Stimulated activated CD4-positive, alpha-beta T cell treated with anti-CD3 and anti-CD28 coated beads, Interleukin-12 subunit alpha, Interleukin-12 subunit beta, amount 100 ng/mL, for 48 hours (primary cell): ENCODE results near the gene RHD.
"Not testable (repeated sequence)": the region's sequence is repeated elsewhere in the genome, so short reads cannot be mapped to it uniquely, and the experiment has no call there.

Experiments used
- DNase-seq, 3 donors: peaks; one replicate each; pipeline ENCODE4 v3.0.0-alpha.2; 2020; ENCODE audit warnings: low read depth in 2 of 3, low spot score in 1 of 3

Gene RHD

GRCh38 chr1:25304936-25305335 is 32.6 kb downstream of the RHD start:
- DNase-seq, result not testable (repeated sequence)

- DNase-seq, result not testable (repeated sequence)
Measured at GRCh38 chr1:25308168-25308567, 35.9 kb downstream of the RHD start.

GRCh38 chr1:25309085-25309484 is 36.8 kb downstream of the RHD start:
- DNase-seq, result not testable (repeated sequence)

GRCh38 chr1:25309486-25309885 is 37.2 kb downstream of the RHD start:
- not testable (repeated sequence) for DNase-seq

- DNase-seq, result not testable (repeated sequence)
Measured at GRCh38 chr1:25312806-25313470, 40.6 kb downstream of the RHD start.

GRCh38 chr1:25320314-25320938 is 48.1 kb downstream of the RHD start:
- not testable (repeated sequence) for DNase-seq

- DNase-seq, result not testable (repeated sequence)
Measured at GRCh38 chr1:25322127-25322526, 49.8 kb downstream of the RHD start.

GRCh38 chr1:25324407-25324806 is 52.1 kb downstream of the RHD start:
- not testable (repeated sequence) for DNase-seq

GRCh38 chr1:25327864-25328790 is 55.8 kb downstream of the RHD start:
- not testable (repeated sequence) for DNase-seq

GRCh38 chr1:25328791-25329185 is 56.5 kb downstream of the RHD start:
- not testable (repeated sequence) for DNase-seq

- DNase-seq, result not testable (repeated sequence)
Measured at GRCh38 chr1:25329336-25329735, 57.0 kb downstream of the RHD start.

- DNase-seq, result not testable (repeated sequence)
Measured at GRCh38 chr1:25329950-25330349, 57.6 kb downstream of the RHD start.

- not testable (repeated sequence) for DNase-seq
Measured at GRCh38 chr1:25336922-25337354, 64.6 kb downstream of the RHD start.

- DNase-seq, result peak in 1 of 3 donors; percentile 15
Measured at GRCh38 chr1:25337483-25338187, 65.3 kb downstream of the RHD start.

GRCh38 chr1:25338188-25338981 is 66.1 kb downstream of the RHD start, which contains the start of gene TMEM50A:
Gene TMEM50A (plus strand): TSS chr1:25338334. CDS start chr1:25340487, 2,153 bp downstream.
- peak; percentile 84 to 85 (median 85) for DNase-seq

GRCh38 chr1:25338986-25339385 is 66.7 kb downstream of the RHD start:
- no peak for DNase-seq

GRCh38 chr1:25341746-25342145 is 69.4 kb downstream of the RHD start:
- DNase-seq, result no peak

- no peak for DNase-seq
Measured at GRCh38 chr1:25342846-25343245, 70.5 kb downstream of the RHD start.

GRCh38 chr1:25343872-25344271 is 71.6 kb downstream of the RHD start:
- no peak for DNase-seq

GRCh38 chr1:25347556-25347955 is 75.2 kb downstream of the RHD start:
- no peak for DNase-seq
